Keratinocyte (primary cell): ENCODE data around the gene WNT16. TPM values are rescaled to one million over a fixed set of nuclear protein-coding genes. Genes with fewer than 3 reads are reported as not detected.

Experiments
- DNase-seq: peaks from one replicate; pipeline ENCODE4 v3.0.0-alpha.2; 2011; ENCODE audit warnings: low read depth, missing footprints, low spot score
- FAIRE-seq: peaks from 2 replicates; lab custom pipeline; 2011; peaks lifted over from hg19 to GRCh38; lab: Jason Lieb, UNC
- H2AFZ ChIP-seq: 2 replicates; pipeline ENCODE4 v1.6.0; 2012; ENCODE audit warnings: low read length, control low read depth, inconsistent platforms; ENCODE audit not compliant: control insufficient read depth
- H3K27ac ChIP-seq: 2 replicates; pipeline ENCODE4 v1.5.1; 2011; ENCODE audit warnings: low read length; ENCODE audit not compliant: control insufficient read depth, insufficient read depth
- H3K27me3 ChIP-seq: 3 replicates; pipeline ENCODE4 v1.6.0; 2011; ENCODE audit warnings: low read length; ENCODE audit not compliant: control insufficient read depth, insufficient read depth; ENCODE audit errors: extremely low read depth
- H3K36me3 ChIP-seq, 2 experiments: 2 replicates in 1 of 2; 3 replicates in 1 of 2; pipeline ENCODE4 v1.5.1; 2011; ENCODE audit warnings: low read length in 2 of 2, mild to moderate bottlenecking in 1 of 2; ENCODE audit not compliant: control insufficient read depth in 2 of 2, insufficient read depth in 2 of 2; ENCODE audit errors: extremely low read depth in 1 of 2
- H3K4me1 ChIP-seq: 3 replicates; pipeline ENCODE4 v1.5.1; 2011; ENCODE audit warnings: low read length; ENCODE audit not compliant: control insufficient read depth, insufficient read depth; ENCODE audit errors: extremely low read depth
- H3K4me2 ChIP-seq: 3 replicates; pipeline ENCODE4 v1.6.0; 2011; ENCODE audit warnings: low read depth, low read length; ENCODE audit not compliant: control insufficient read depth, insufficient read depth; ENCODE audit errors: extremely low read depth
- H3K4me3 ChIP-seq, 3 experiments: fragments of 200-600 bp in 1 of 3; sonication (generic) in 1 of 3; 2 replicates in 2 of 3; 3 replicates in 1 of 3; pipeline ENCODE4 v1.5.1; 2011 to 2016; ENCODE audit warnings: low read length in 3 of 3, mild to moderate bottlenecking in 3 of 3, control low read depth in 2 of 3, inconsistent platforms in 1 of 3, low read depth in 1 of 3, mixed read lengths in 1 of 3, mixed run types in 1 of 3, moderate library complexity in 1 of 3; ENCODE audit not compliant: control insufficient read depth in 2 of 3, insufficient read depth in 2 of 3; ENCODE audit errors: extremely low read depth in 1 of 3
- H3K79me2 ChIP-seq: 2 replicates; pipeline ENCODE4 v1.6.0; 2012; ENCODE audit warnings: low read length; ENCODE audit not compliant: control insufficient read depth, insufficient read depth
- H3K9ac ChIP-seq: 3 replicates; pipeline ENCODE4 v1.6.0; 2011; ENCODE audit warnings: low read length; ENCODE audit not compliant: control insufficient read depth, insufficient read depth; ENCODE audit errors: extremely low read depth
- H3K9me1 ChIP-seq: 3 replicates; pipeline ENCODE4 v1.6.0; 2011; ENCODE audit warnings: low read length; ENCODE audit not compliant: control insufficient read depth, insufficient read depth; ENCODE audit errors: extremely low read depth
- H3K9me3 ChIP-seq: 2 replicates; pipeline ENCODE4 v1.5.1; 2012; ENCODE audit warnings: low read depth, low read length; ENCODE audit not compliant: control insufficient read depth
- H4K20me1 ChIP-seq: 3 replicates; pipeline ENCODE4 v1.6.0; 2011; ENCODE audit warnings: low read length; ENCODE audit not compliant: control insufficient read depth, insufficient read depth; ENCODE audit errors: extremely low read depth
- CTCF ChIP-seq, 3 experiments: IDR thresholded peaks in 1 of 3; conservative IDR thresholded peaks in 1 of 3; optimal IDR thresholded peaks in 1 of 3; 2 replicates in 2 of 3; 3 replicates in 1 of 3; pipeline versions ENCODE3 to v1.5.1; 2011; ENCODE audit warnings: low read length in 3 of 3, mild to moderate bottlenecking in 3 of 3, moderate library complexity in 2 of 3, control low read depth in 1 of 3, inconsistent platforms in 1 of 3; ENCODE audit not compliant: insufficient read depth in 2 of 3; ENCODE audit errors: extremely low read depth in 1 of 3
- EZH2 ChIP-seq: IDR thresholded peaks from one replicate; pipeline ENCODE4 v1.6.1; 2012; ENCODE audit warnings: inconsistent platforms, mild to moderate bottlenecking, low read length, moderate library complexity
- dilution Hi-C: fragments of 300-500 bp; cut with MboI; formaldehyde crosslinking; loops from one replicate; pipeline ENCODE4 v1.7.0; 2020; ENCODE audit warnings: low sequenced_read_pairs; ENCODE audit not compliant: extremely low pct_ligation_motif_present
- polyA plus RNA-seq, 5 experiments: library from polyadenylated mRNA; depleted of rRNA in 3 of 5; stranded (reverse) in 3 of 5; stranded (forward) in 1 of 5; unstranded in 1 of 5; fragments of >200 nt; gene quantifications; 1 replicate in 1 of 5; 2 replicates in 3 of 5; 3 replicates in 1 of 5; pipeline versions ENCODE4 v1.2.1 to v1.2.3, GENCODE V29; 2011 to 2012; ENCODE audit warnings: missing spikeins in 2 of 5, low read depth in 1 of 5, low replicate concordance in 1 of 5

The WNT16 gene
- polyA plus RNA-seq, 1 donor (not counting 4 experiments of a cell fraction or from before 2014, with no cell fraction given): not detected

DNA sequence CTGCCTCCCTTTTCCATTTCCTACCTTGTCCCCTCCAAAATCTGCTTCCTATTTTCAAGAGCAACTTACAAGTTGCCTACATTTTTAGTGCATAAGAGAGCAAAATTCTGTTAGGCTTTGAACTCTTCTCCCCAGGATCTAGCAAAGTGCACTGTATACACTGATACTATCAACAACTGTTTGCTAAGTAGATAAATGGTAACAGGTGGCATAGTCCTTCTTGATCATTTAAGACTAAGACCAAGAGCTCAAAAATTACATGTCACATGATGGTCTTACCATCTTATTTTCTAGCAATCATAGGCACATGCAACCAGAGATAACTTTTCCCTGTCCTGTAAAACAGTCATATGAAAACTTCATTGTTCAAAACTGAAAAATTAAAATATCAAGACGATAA, 51.1 kb downstream of the WNT16 start:
- no peaks in the 10 kb centered on the region for H3K9me1 ChIP-seq
- no peaks in the 10 kb centered on the region for H3K27me3 ChIP-seq
- no peak overlapping the region for H2AFZ ChIP-seq
- H3K36me3 ChIP-seq: peaks cover 8 to 20% of the 10 kb centered on the region in 2 experiments
- FAIRE-seq: no peak
- no peak overlapping the region for H3K9ac ChIP-seq
- no peaks in the 10 kb centered on the region for H3K9me3 ChIP-seq
- peaks cover 27% of the 10 kb centered on the region for H3K79me2 ChIP-seq
- H3K4me1 ChIP-seq: no peaks in the 10 kb centered on the region
- no peaks in the 10 kb centered on the region for H4K20me1 ChIP-seq
- no peak for DNase-seq
- no peak overlapping the region for H3K27ac ChIP-seq
- dilution Hi-C loops: loop anchor here (25.0 kb wide), 1 partner anchor 182 kb away; no protein-coding TSS in a partner anchor
- H3K4me3 ChIP-seq: no peak overlapping the region
- TF ChIP-seq CTCF (optimal IDR thresholded peaks at IDR 0.05 in 1 of 3, IDR thresholded peaks at IDR 0.05 in 1 of 3, conservative IDR thresholded peaks at IDR 0.05 in 1 of 3; ENCODE audit: extremely low read depth in 1 of 3, insufficient read depth in 2 of 3, low read length in 3 of 3) (no peak), EZH2 (no peak)
- H3K4me2 ChIP-seq: no peak overlapping the region

DNA sequence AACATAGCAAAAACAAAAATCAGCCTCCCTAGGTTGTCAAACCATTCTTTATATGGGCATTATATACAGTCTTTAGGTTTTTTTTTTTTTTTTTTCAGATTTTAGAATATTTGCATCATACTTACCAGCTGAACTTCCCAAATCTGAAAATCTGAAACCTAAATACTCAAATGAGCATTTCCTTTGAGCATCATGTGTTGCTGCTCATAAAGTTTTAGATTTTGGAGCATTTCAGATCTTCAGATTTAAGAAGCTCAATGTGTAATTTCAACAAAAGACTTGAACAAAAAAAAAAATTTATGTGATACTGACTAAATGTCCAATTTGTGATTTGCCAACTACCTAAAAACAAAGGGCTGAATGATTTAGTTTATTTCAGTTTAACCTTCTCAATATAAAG, 53.7 kb downstream of the WNT16 start:
- Histone ChIP-seq H3K79me2 (peaks cover 51% of the 10 kb centered on the region), H3K9me1 (no peaks in the 10 kb centered on the region), H3K36me3 (peaks cover 3 to 15% of the 10 kb centered on the region in 2 experiments), H3K27me3 (no peaks in the 10 kb centered on the region), H3K4me1 (no peaks in the 10 kb centered on the region), H3K9ac (no peak overlapping the region), H4K20me1 (no peaks in the 10 kb centered on the region), H3K4me2 (no peak overlapping the region), H2AFZ (no peak overlapping the region), H3K27ac (no peak overlapping the region), H3K4me3 (no peak overlapping the region), H3K9me3 (no peaks in the 10 kb centered on the region)
- dilution Hi-C loops: loop anchor here (25.0 kb wide), 1 partner anchor 180 kb away; no protein-coding TSS in a partner anchor
- DNase-seq (no peak), FAIRE-seq (no peak)
- TF ChIP-seq EZH2 (no peak), CTCF (optimal IDR thresholded peaks at IDR 0.05 in 1 of 3, IDR thresholded peaks at IDR 0.05 in 1 of 3, conservative IDR thresholded peaks at IDR 0.05 in 1 of 3; ENCODE audit: extremely low read depth in 1 of 3, insufficient read depth in 2 of 3, low read length in 3 of 3) (no peak)
